HG02759 (cell line): ENCODE measurements around the gene NPRL2.
"Not testable (repeated sequence)": the region's sequence is repeated elsewhere in the genome, so short reads cannot be mapped to it uniquely, and the experiment has no call there.

Source experiments
- ATAC-seq: cut with Tn5 transposase; IDR thresholded peaks from one replicate; pipeline ENCODE4 v1.9.1; 2021; ENCODE audit warnings: mild to moderate bottlenecking, moderate library complexity; ENCODE audit not compliant: unreplicated experiment

Gene NPRL2

GRCh38 chr3:50316657-50317242, 33.8 kb downstream of the NPRL2 start:
- no peak for ATAC-seq

- no peak for ATAC-seq
Observed at GRCh38 chr3:50314816-50315215, 35.8 kb downstream of the NPRL2 start.

- no peak for ATAC-seq
Observed at GRCh38 chr3:50314342-50314741, 36.2 kb downstream of the NPRL2 start.

- ATAC-seq = not testable (repeated sequence)
Observed at GRCh38 chr3:50312041-50312440, 38.5 kb downstream of the NPRL2 start.

- no peak for ATAC-seq
Observed at GRCh38 chr3:50304601-50305000, 46.0 kb downstream of the NPRL2 start.

GRCh38 chr3:50303013-50303815, 47.4 kb downstream of the NPRL2 start, which contains the start of gene HYAL1:
HYAL1 (minus strand) TSS chr3:50303574; CDS start chr3:50302956, 618 bp downstream.
- ATAC-seq = no peak

GRCh38 chr3:50302095-50303012, 48.2 kb downstream of the NPRL2 start:
- ATAC-seq = no peak

- no peak for ATAC-seq
Observed at GRCh38 chr3:50300681-50301254, 49.8 kb downstream of the NPRL2 start.

GRCh38 chr3:50299929-50300680, 50.5 kb downstream of the NPRL2 start:
- no peak for ATAC-seq

GRCh38 chr3:50299638-50299928, 51.0 kb downstream of the NPRL2 start:
- ATAC-seq = no peak

GRCh38 chr3:50298836-50299637, 51.5 kb downstream of the NPRL2 start, which contains the start of the genes HYAL3 and NAA80:
HYAL3 (minus strand) TSS chr3:50299405; CDS start chr3:50295602, 3,803 bp downstream.
NAA80 (minus strand) TSS chr3:50299405; CDS start chr3:50297463, 1,942 bp downstream.
- ATAC-seq = peak; percentile 88

GRCh38 chr3:50297896-50298725, 52.5 kb downstream of the NPRL2 start:
- no peak for ATAC-seq

GRCh38 chr3:50297384-50297775, 53.2 kb downstream of the NPRL2 start:
- no peak for ATAC-seq
